AG04449 (cell line): Measurements from ENCODE around the gene ARTN.

Experiments
- CTCF ChIA-PET: fragments of 350-600 bp; formaldehyde crosslinking; extraction: SDS; loops from one replicate; lab custom pipeline; 2021; ENCODE audit warnings: antibody characterized with exemption; lab: Yijun Ruan, JAX
- POLR2A ChIA-PET: fragments of 400-600, 350-600 bp; formaldehyde crosslinking; extraction: SDS; loops from one replicate; lab custom pipeline; 2020; ENCODE audit warnings: antibody characterized with exemption, inconsistent platforms; lab: Yijun Ruan, JAX
- DNase-seq: peaks from one replicate; pipeline ENCODE4 v3.0.0-alpha.2; 2010; ENCODE audit warnings: low read depth, low spot score
- H3K4me3 ChIP-seq: 2 replicates; pipeline ENCODE4 v1.5.1; 2011; ENCODE audit warnings: low read depth, mild to moderate bottlenecking, control low read depth, low read length
- CTCF ChIP-seq: IDR thresholded peaks from one replicate; pipeline ENCODE4 v1.5.1; 2011; ENCODE audit warnings: mild to moderate bottlenecking, moderate library complexity, low read length, control low read depth, inconsistent platforms; ENCODE audit not compliant: insufficient read depth; ENCODE audit errors: missing control alignments

Gene ARTN

GRCh38 chr1:43914576-43915525, 18.8 kb upstream of the ARTN start:
- no peak for TF ChIP-seq CTCF
- ChIA-PET CTCF (interaction anchor here (0.8 to 6.5 kb wide), 7 partner anchors 15 to 152 kb away, joined by 3 to 64 read pairs (median 3); partner anchors contain the start of gene ARTN), POLR2A (interaction anchor here (0.6 kb wide), 1 partner anchor 16 kb away, joined by 3 read pairs; no protein-coding TSS in a partner anchor)
- no peak for DNase-seq
- H3K4me3 ChIP-seq, result no peak overlapping the region

DNA sequence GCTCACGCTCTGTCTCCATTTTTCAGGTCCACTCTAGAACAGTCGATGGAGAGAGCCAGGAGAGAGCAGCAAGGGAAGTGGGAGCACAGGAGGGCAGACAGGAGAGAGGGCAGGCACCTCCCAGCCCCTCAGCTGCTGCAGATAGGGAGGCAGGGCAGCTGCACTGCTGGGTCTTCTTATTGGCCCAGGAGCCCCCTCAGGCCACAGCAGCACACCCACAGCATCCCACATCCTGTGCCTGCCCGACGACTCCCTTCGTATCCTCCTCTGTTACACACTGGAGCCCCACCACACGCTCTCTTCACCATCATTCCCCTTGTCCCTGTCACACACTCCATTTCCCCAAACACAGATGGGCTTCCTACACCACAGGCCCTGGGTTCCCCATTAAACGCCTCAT, 13.7 kb upstream of the ARTN start:
- H3K4me3 ChIP-seq, result no peak overlapping the region
- ChIA-PET POLR2A (no interaction called here), CTCF (interaction anchor here (1.4 to 9.5 kb wide), 2 partner anchors 9 to 14 kb away, joined by 3 to 109 read pairs; partner anchors contain the start of gene ARTN)
- TF ChIP-seq CTCF, result no peak
- no peak for DNase-seq

- no peak overlapping the region for H3K4me3 ChIP-seq
- TF ChIP-seq CTCF, result no peak
- ChIA-PET CTCF (interaction anchor here (1.0 to 9.5 kb wide), 3 partner anchors 8 to 157 kb away, joined by 5 to 109 read pairs (median 6); partner anchors contain the start of gene ARTN), POLR2A (interaction anchor here (0.7 to 1.2 kb wide), 2 partner anchors 13 to 62 kb away, joined by 3 read pairs; partner anchors contain the start of gene ARTN)
- no peak for DNase-seq
These were observed 12.6 kb upstream of the ARTN start for GRCh38 chr1:43921022-43921421.

DNA sequence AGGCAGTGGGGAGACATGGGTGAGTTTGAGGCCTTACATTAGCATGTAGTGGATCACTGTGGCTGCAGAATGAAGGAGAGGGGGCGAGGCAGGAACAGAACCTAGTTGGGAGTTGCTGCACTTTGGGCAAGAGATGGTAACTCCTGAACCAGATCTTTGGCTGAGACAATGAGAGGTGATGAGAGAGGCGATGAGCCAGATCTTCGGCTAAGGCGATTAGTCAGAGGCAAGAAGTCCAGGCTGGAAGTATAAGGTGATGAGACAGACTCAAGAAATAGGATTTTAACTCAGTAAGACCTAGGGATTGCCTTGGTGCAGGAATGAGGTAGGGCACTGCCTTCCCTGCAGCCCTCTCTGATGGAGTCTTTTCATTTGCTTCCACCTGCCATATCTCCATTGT, 9.1 kb upstream of the ARTN start:
- no peak for TF ChIP-seq CTCF
- no peak for DNase-seq
- no peak overlapping the region for H3K4me3 ChIP-seq
- ChIA-PET CTCF (interaction anchor here (0.5 to 9.5 kb wide), 3 partner anchors 10 to 210 kb away, joined by 3 to 109 read pairs (median 15); partner anchors contain the start of gene ARTN), POLR2A (no interaction called here)

DNA sequence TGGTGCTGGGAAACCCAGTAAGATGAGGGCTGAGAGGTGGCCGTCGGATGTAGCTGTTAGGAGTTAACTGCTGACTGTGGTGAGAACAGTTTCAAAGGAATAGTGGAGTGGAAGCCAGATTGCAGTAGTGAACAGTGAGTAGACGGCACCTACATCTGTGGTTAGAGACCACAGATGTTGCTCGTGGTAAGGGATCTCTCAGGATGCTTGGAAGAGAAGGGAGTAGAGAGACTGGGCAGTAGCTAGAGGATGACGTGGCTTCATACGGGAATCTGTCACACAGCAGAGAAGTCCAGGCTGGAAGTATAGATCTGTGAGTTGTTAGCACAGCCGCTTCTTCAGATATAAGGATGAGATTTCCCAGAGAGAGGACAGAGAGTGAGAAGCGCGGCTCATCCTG, 7.8 kb upstream of the ARTN start:
- no peak overlapping the region for H3K4me3 ChIP-seq
- ChIA-PET CTCF (interaction anchor here (0.6 to 9.5 kb wide), 5 partner anchors 8 to 162 kb away, joined by 3 to 109 read pairs (median 4); partner anchors contain the start of gene ARTN), POLR2A (no interaction called here)
- TF ChIP-seq CTCF, result no peak
- DNase-seq, result no peak
